ENCODE results near the gene RANBP10. TPM values are rescaled to one million over a fixed set of nuclear protein-coding genes. Genes with fewer than 3 reads are reported as not detected.

RANBP10 gene
- total RNA-seq, 4 donors from 2014 or later = 5.8 to 12.2 (median 8.6) TPM

GRCh38 chr16:67733734-67734470, 72.5 kb downstream of the RANBP10 start:
- H3K9me3 ChIP-seq = no peaks in the 10 kb centered on the region
- intact Hi-C loops (cut with DNase I) = no loop called here
- no peak for DNase-seq (ENCODE audit: extremely low spot score)
- 82% methylated on average over 3 of the region's 5 CpGs for WGBS
- no peak for TF ChIP-seq CTCF (IDR thresholded peaks at IDR 0.05)
- H3K4me1 ChIP-seq = no peaks in the 10 kb centered on the region
- no peak overlapping the region for H3K4me3 ChIP-seq
- H3K27ac ChIP-seq (replicated peaks in 1 of 4) = no peak overlapping the region
- H3K36me3 ChIP-seq = peaks cover 25 to 76% (median 67%) of the 10 kb centered on the region in 4 donors
- no peaks in the 10 kb centered on the region for H3K27me3 ChIP-seq

- H3K4me1 ChIP-seq = no peaks in the 10 kb centered on the region
- no peak overlapping the region for H3K27ac ChIP-seq (replicated peaks in 1 of 4)
- no peak for DNase-seq (ENCODE audit: extremely low spot score)
- intact Hi-C loops (cut with DNase I) = no loop called here
- 83% methylated on average over 3 of the region's 4 CpGs for WGBS
- no peaks in the 10 kb centered on the region for H3K27me3 ChIP-seq
- peaks cover 40 to 83% (median 73%) of the 10 kb centered on the region in 4 donors for H3K36me3 ChIP-seq
- TF ChIP-seq CTCF (IDR thresholded peaks at IDR 0.05) (no peak), POLR2A (IDR thresholded peaks at IDR 0.05; ENCODE audit: low read depth) (no peak), EP300 (IDR thresholded peaks at IDR 0.05) (no peak), POLR2AphosphoS5 (IDR thresholded peaks at IDR 0.05) (no peak)
- no peaks in the 10 kb centered on the region for H3K9me3 ChIP-seq
- H3K4me3 ChIP-seq = no peak overlapping the region
Observed at GRCh38 chr16:67731753-67732095, 74.6 kb downstream of the RANBP10 start.

DNA sequence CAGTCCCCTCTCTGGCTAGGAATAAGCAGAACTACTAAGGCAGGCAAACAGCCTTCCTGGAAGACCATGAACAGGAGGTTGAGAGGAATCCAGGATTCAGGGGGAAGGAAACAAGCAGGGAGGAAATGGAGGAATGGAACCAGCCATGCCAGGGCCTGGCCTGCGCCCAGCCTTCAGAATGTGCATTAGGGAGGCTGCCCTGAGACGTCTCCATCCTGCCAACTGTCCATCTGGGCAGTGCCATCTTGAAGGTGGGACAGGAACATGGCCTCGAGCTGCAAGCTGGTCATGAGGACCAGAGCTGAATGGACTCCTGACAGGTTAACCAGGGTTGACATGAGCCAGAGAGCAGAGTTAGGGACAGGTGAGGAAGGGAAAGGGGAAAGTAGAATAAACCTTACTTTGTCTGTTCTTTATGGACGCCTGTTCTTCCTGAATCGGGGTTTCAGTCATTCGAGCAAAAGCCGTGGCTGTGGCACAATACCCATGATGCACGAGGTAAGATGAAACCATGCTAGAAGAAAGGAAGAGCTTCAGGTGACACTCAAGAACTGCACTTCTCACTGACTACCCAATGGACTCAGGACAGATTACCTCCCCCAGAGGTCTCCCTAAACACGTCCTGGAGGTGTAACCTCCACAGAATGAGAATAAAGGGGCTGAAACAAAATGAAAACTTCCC, 75.1 kb downstream of the RANBP10 start:
- no peak overlapping the region for H3K4me3 ChIP-seq
- TF ChIP-seq CTCF (IDR thresholded peaks at IDR 0.05) (no peak), EP300 (IDR thresholded peaks at IDR 0.05) (no peak), POLR2AphosphoS5 (IDR thresholded peaks at IDR 0.05) (no peak), POLR2A (IDR thresholded peaks at IDR 0.05; ENCODE audit: low read depth) (no peak)
- no peak overlapping the region for H3K27ac ChIP-seq (replicated peaks in 1 of 4)
- H3K36me3 ChIP-seq = peaks cover 40 to 88% (median 75%) of the 10 kb centered on the region in 4 donors
- 92% methylated on average over 9 of the region's 9 CpGs for WGBS
- H3K4me1 ChIP-seq = no peaks in the 10 kb centered on the region
- H3K27me3 ChIP-seq = no peaks in the 10 kb centered on the region
- H3K9me3 ChIP-seq = no peaks in the 10 kb centered on the region
- intact Hi-C loops (cut with DNase I) = no loop called here
- DNase-seq (ENCODE audit: extremely low spot score) = no peak

DNA sequence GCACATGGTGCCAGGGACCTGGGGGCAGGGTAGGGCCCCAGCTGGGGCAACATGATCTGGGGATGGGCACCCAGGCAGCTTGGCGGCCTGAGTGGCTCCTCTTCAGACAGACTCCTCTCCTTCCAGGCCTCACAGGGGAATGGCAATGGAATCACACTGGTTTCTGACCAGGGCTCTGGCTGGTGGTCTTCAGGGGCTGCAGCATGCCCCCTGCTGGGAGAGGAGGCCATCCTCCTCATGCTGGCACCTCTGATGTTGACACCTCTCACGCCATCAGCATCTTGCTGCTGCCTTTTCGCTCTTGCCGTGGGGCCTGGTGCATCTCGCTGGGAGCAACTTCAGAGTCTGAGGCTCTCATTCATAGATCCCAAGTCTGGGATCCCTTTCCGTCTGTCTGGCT, 76.0 kb downstream of the RANBP10 start:
- TF ChIP-seq POLR2A (IDR thresholded peaks at IDR 0.05; ENCODE audit: low read depth) (no peak), POLR2AphosphoS5 (IDR thresholded peaks at IDR 0.05) (no peak), EP300 (IDR thresholded peaks at IDR 0.05) (no peak), CTCF (IDR thresholded peaks at IDR 0.05) (no peak)
- H3K4me3 ChIP-seq = no peak overlapping the region
- no peak for DNase-seq (ENCODE audit: extremely low spot score)
- intact Hi-C loops (cut with DNase I) = no loop called here
- no peak overlapping the region for H3K27ac ChIP-seq (replicated peaks in 1 of 4)
- no peaks in the 10 kb centered on the region for H3K9me3 ChIP-seq
- H3K27me3 ChIP-seq = no peaks in the 10 kb centered on the region
- peaks cover 40 to 88% (median 82%) of the 10 kb centered on the region in 4 donors for H3K36me3 ChIP-seq
- WGBS = 95% methylated on average over 6 of the region's 6 CpGs
- no peaks in the 10 kb centered on the region for H3K4me1 ChIP-seq
